ENCODE measurements around the gene OXSR1. TPM values are rescaled to one million over a fixed set of nuclear protein-coding genes. Genes with fewer than 3 reads are reported as not detected.

Gene OXSR1
- total and polyA plus RNA-seq, 9 donors = 12.4 to 41.1 (median 28.4) TPM

DNA sequence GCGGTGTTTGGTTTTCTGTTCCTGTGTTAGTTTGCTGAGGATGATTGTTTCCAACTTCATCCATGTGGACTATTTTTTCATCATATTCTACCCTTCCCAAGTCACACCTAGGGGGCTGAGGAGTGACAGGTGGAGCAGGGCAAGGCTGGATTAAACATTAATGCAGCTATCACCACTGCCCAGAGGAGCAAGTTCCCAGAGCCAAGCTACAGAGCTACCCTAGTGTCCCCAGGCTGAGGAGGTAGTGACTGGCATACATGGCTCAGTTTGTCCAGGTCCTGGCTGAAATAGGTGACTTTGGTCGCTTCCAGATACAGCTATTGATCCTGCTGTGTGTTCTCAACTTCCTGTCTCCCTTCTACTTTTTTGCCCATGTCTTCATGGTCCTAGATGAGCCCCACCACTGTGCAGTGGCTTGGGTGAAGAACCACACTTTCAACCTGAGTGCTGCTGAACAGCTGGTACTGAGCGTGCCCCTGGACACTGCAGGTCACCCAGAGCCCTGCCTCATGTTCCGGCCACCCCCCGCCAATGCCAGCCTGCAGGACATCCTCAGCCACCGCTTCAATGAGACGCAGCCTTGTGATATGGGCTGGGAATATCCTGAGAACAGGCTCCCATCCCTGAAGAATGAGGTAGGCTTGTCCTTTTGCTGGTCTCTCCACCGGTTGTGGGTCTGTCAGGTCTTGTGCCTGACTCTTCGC is 100.4 kb downstream of the OXSR1 start, which contains the start of gene SLC22A13:
Gene SLC22A13 (plus strand): TSS at position 209 of the 704 bp plus-strand sequence. CDS start 49 bp downstream, at position 258.
- intact Hi-C loops (cut with DNase I) = no loop called here
- DNase-seq = no peak
- WGBS, 3 donors = 89 to 96% (median 94%) methylated on average over 9 of the region's 9 CpGs
- no peaks in the 10 kb centered on the region for H3K9me3 ChIP-seq
- no peak within 1 kb of the TSS for H3K4me3 ChIP-seq
- H3K4me1 ChIP-seq (ENCODE audit: insufficient read depth) = no peaks in the 10 kb centered on the region
- H3K27me3 ChIP-seq = no peaks in the 10 kb centered on the region
- TF ChIP-seq EP300 (IDR thresholded peaks at IDR 0.05) = no peak
- TF ChIP-seq POLR2A (IDR thresholded peaks at IDR 0.05) = no peak
- TF ChIP-seq, protein P1, sequence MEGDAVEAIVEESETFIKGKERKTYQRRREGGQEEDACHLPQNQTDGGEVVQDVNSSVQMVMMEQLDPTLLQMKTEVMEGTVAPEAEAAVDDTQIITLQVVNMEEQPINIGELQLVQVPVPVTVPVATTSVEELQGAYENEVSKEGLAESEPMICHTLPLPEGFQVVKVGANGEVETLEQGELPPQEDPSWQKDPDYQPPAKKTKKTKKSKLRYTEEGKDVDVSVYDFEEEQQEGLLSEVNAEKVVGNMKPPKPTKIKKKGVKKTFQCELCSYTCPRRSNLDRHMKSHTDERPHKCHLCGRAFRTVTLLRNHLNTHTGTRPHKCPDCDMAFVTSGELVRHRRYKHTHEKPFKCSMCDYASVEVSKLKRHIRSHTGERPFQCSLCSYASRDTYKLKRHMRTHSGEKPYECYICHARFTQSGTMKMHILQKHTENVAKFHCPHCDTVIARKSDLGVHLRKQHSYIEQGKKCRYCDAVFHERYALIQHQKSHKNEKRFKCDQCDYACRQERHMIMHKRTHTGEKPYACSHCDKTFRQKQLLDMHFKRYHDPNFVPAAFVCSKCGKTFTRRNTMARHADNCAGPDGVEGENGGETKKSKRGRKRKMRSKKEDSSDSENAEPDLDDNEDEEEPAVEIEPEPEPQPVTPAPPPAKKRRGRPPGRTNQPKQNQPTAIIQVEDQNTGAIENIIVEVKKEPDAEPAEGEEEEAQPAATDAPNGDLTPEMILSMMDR (IDR thresholded peaks at IDR 0.05) = no peak
- H3K36me3 ChIP-seq = no peaks in the 10 kb centered on the region
- H3K27ac ChIP-seq = no peak within 1 kb of the TSS

DNA sequence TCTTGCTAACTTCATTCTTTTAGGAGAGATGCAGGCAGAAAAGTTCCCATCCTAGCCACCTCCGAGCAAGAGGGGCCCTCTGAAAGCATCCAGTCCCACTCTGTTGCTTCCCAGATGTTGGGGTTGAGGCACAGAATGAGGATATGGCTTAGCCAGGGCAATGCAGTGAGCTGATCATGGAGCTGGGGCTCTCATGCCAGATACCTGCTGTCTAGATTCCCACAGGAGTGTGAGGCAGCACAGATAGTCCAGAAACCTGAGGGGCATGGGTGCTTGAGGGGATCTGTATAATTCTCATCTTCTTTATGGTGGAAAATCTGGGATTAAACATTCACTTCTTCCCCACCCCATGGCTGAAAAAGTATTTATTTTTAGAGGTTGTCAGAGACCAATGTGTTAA is 101.5 kb downstream of the OXSR1 start:
- intact Hi-C loops (cut with DNase I) = no loop called here
- TF ChIP-seq, protein P1 (IDR thresholded peaks at IDR 0.05) = no peak
- no peak for TF ChIP-seq EP300 (IDR thresholded peaks at IDR 0.05)
- no peaks in the 10 kb centered on the region for H3K4me1 ChIP-seq (ENCODE audit: insufficient read depth)
- H3K36me3 ChIP-seq = no peaks in the 10 kb centered on the region
- no peaks in the 10 kb centered on the region for H3K9me3 ChIP-seq
- no peaks in the 10 kb centered on the region for H3K27me3 ChIP-seq
- H3K27ac ChIP-seq = no peak overlapping the region
- H3K4me3 ChIP-seq = no peak overlapping the region
- DNase-seq = no peak
- 87 to 95% (median 94%) methylated on average over 1 of the region's 1 CpG for WGBS, 3 donors

DNA sequence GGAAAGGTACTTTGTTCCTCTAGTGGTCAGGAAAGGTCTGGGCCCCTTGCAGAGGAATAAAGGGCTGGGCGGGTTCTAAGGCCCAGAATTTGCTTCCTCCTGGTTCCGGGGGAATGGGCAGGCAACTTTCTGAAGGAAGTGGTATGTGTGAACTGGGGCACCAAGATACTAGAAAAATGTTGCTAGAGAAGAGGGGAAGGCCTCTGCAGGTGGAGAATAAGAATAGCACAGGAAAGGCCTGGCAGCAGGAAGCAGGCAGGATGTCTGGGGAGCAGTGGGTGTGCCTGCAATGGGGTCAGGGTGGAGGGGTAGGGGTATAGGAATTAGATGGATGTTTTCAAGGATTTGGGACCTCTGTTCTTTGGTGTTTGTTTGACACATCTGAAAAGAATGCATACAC is 102.3 kb downstream of the OXSR1 start:
- intact Hi-C loops (cut with DNase I) = no loop called here
- TF ChIP-seq POLR2A (IDR thresholded peaks at IDR 0.05) = no peak
- TF ChIP-seq, protein P1 (IDR thresholded peaks at IDR 0.05) = no peak
- TF ChIP-seq EP300 (IDR thresholded peaks at IDR 0.05) = no peak
- no peak overlapping the region for H3K4me3 ChIP-seq
- no peaks in the 10 kb centered on the region for H3K36me3 ChIP-seq
- WGBS, 3 donors = 78 to 94% (median 89%) methylated on average over 2 of the region's 2 CpGs
- H3K27me3 ChIP-seq = no peaks in the 10 kb centered on the region
- H3K27ac ChIP-seq = no peak overlapping the region
- DNase-seq = no peak
- H3K4me1 ChIP-seq (ENCODE audit: insufficient read depth) = no peaks in the 10 kb centered on the region
- no peaks in the 10 kb centered on the region for H3K9me3 ChIP-seq

DNA sequence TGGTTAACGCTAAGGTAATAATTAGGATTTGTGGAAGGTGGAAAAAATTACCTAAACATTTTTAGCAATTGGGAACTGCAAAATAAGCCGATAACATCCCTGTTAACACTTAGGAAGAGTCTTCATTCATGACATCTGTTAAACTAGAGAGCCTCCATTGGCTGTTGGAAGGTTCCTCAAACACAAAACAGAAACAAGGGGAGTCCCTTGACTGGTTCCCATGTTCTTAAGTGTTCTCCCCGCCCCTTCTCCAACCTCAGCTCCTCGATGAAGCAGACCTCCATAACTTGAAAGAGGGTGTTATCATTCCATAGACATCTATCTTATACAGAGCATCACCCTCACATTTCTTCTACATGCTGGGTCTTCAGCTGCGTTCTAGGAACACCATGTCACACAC is 102.8 kb downstream of the OXSR1 start:
- no peak for TF ChIP-seq EP300 (IDR thresholded peaks at IDR 0.05)
- TF ChIP-seq POLR2A (IDR thresholded peaks at IDR 0.05) = no peak
- TF ChIP-seq, protein P1 (IDR thresholded peaks at IDR 0.05) = no peak
- no peaks in the 10 kb centered on the region for H3K36me3 ChIP-seq
- intact Hi-C loops (cut with DNase I) = no loop called here
- no peaks in the 10 kb centered on the region for H3K27me3 ChIP-seq
- H3K4me3 ChIP-seq = no peak overlapping the region
- H3K27ac ChIP-seq = no peak overlapping the region
- no peak for DNase-seq
- 76 to 82% (median 78%) methylated on average over 5 of the region's 5 CpGs for WGBS, 3 donors
- no peaks in the 10 kb centered on the region for H3K4me1 ChIP-seq (ENCODE audit: insufficient read depth)
- H3K9me3 ChIP-seq = no peaks in the 10 kb centered on the region

All from ovary (tissue), 9 donors.